Activated naive CD4-positive, alpha-beta T cell treated with anti-CD3 and anti-CD28 coated beads, Interleukin-2, amount 10 ng/mL, durations not matched to agents 7 days and 5 days (primary cell): ENCODE data around the gene CRTC1.

Source experiments
- CTCF ChIA-PET: fragments of 350-600 bp; sonication (Branson Sonifier 250); formaldehyde crosslinking; loops from one replicate; lab custom pipeline; 2021; ENCODE audit warnings: antibody characterized with exemption; lab: Charles Lee
- DNase-seq: peaks from one replicate; pipeline ENCODE4 v3.0.0-alpha.2; 2020
- H3K27ac Mint-ChIP-seq: one replicate; pipeline ENCODE4 v1.8.0; 2021; ENCODE audit warnings: mild to moderate bottlenecking, moderate library complexity, mixed read lengths
- H3K27me3 Mint-ChIP-seq: one replicate; pipeline ENCODE4 v1.8.0; 2021; ENCODE audit warnings: mild to moderate bottlenecking, mixed read lengths
- H3K36me3 Mint-ChIP-seq: one replicate; pipeline ENCODE4 v1.8.0; 2021; ENCODE audit warnings: mixed read lengths
- H3K4me1 Mint-ChIP-seq: one replicate; pipeline ENCODE4 v1.8.0; 2021; ENCODE audit warnings: mixed read lengths
- H3K4me3 Mint-ChIP-seq: one replicate; pipeline ENCODE4 v1.8.0; 2021; ENCODE audit warnings: mild to moderate bottlenecking, moderate library complexity, mixed read lengths
- H3K9me3 Mint-ChIP-seq: one replicate; pipeline ENCODE4 v1.8.0; 2021; ENCODE audit warnings: mixed read lengths

Gene CRTC1

DNA sequence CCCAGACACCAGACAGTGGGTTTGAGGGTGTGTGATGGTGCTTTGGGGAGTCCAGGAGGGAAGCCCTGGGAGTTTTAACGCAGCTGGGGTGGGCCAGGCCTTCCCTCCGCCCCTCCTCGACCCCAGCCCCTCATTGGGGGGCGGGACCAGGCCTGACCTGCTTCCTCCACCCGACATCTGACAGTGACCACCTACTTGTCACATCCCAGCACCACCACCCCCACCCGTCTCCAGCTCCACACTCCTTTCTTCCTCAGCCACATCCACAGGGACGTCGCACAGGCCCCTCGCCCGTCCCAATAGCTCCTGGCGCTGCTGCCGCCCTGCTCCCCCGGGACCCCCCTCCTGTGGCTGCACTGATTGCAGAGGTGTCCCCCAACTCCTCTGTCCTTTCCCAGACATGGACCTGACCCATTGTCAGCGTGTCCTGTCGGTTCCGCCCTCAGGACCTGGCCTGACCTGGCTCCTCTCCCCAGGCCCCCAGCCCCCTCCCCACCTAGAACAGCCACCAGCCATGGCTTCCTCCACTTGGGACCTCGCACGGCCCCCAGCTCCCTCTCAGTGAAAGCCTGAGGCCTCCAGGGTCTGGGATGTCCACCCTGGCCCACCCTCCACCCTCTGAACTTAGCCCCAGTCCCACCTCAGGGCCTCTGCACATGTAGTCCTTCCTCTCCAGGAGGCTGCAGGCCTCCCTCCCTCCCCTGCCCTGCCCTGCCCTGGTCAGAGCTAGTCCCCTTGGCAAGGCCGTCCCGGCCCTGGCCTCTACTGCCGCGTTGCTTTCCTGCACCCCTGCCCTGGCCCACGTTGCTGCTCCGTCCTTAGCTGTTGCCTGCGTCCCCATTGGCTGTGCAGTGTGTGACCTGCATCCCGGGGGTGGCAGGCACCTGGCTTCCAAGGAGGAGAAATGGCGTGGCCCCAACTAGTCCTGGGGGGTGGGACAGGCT is 77.2 kb downstream of the CRTC1 start:
- H3K36me3 Mint-ChIP-seq = no peaks in the 10 kb centered on the region
- no peak overlapping the region for H3K27ac Mint-ChIP-seq
- no peak overlapping the region for H3K4me3 Mint-ChIP-seq
- H3K27me3 Mint-ChIP-seq = no peaks in the 10 kb centered on the region
- no peak for DNase-seq
- H3K4me1 Mint-ChIP-seq = no peaks in the 10 kb centered on the region
- CTCF ChIA-PET = no interaction called here
- no peaks in the 10 kb centered on the region for H3K9me3 Mint-ChIP-seq

DNA sequence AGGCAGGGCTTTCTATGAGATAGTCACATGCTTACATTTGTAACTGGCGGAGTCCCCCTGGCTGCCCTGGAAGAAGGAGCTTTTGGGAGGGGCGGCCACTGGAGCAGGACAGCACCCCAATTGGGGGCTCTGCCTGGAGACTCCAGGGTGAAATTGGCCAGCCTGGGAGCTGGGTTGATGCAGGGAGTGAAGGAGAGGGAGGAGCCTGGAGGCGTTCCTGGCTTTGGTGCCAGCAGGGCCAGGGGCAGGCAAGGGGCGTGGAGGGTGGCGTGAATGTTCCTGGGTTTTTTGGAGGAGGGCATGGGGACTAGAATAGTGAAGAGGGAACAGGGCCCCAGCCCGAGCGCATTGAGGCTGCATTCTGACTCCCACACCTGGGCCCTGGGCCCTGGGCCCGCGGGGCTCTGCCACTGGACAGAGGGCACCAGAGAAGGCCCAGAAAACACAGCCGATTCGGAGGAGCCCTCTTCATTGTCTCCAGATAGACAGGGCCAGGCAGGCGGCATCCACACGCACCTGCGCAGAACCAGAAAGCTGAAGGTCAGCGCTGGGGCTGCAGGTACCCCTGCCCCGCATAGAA is 78.1 kb downstream of the CRTC1 start:
- Mint-ChIP-seq H3K36me3 (no peaks in the 10 kb centered on the region), H3K4me3 (no peak overlapping the region), H3K4me1 (no peaks in the 10 kb centered on the region), H3K9me3 (no peaks in the 10 kb centered on the region), H3K27me3 (no peaks in the 10 kb centered on the region), H3K27ac (no peak overlapping the region)
- DNase-seq = no peak
- CTCF ChIA-PET = no interaction called here

GRCh38 chr19:18762125-18763023 is 78.9 kb downstream of the CRTC1 start:
- DNase-seq = no peak
- Mint-ChIP-seq H3K27ac (no peak overlapping the region), H3K9me3 (no peaks in the 10 kb centered on the region), H3K36me3 (no peaks in the 10 kb centered on the region), H3K4me3 (no peak overlapping the region), H3K27me3 (no peaks in the 10 kb centered on the region), H3K4me1 (no peaks in the 10 kb centered on the region)
- CTCF ChIA-PET = no interaction called here

- CTCF ChIA-PET = no interaction called here
- no peaks in the 10 kb centered on the region for H3K9me3 Mint-ChIP-seq
- no peaks in the 10 kb centered on the region for H3K36me3 Mint-ChIP-seq
- DNase-seq = no peak
- no peaks in the 10 kb centered on the region for H3K27me3 Mint-ChIP-seq
- H3K4me1 Mint-ChIP-seq = no peaks in the 10 kb centered on the region
- H3K4me3 Mint-ChIP-seq = no peak overlapping the region
- no peak overlapping the region for H3K27ac Mint-ChIP-seq
Observed at GRCh38 chr19:18763674-18764590, 80.5 kb downstream of the CRTC1 start.

GRCh38 chr19:18764591-18765051 is 81.1 kb downstream of the CRTC1 start:
- CTCF ChIA-PET = no interaction called here
- Mint-ChIP-seq H3K4me3 (no peak overlapping the region), H3K27ac (no peak overlapping the region), H3K36me3 (no peaks in the 10 kb centered on the region), H3K9me3 (no peaks in the 10 kb centered on the region), H3K27me3 (no peaks in the 10 kb centered on the region), H3K4me1 (no peaks in the 10 kb centered on the region)
- DNase-seq = no peak

GRCh38 chr19:18765224-18765623 is 81.7 kb downstream of the CRTC1 start:
- Mint-ChIP-seq H3K9me3 (no peaks in the 10 kb centered on the region), H3K4me1 (no peaks in the 10 kb centered on the region), H3K27me3 (no peaks in the 10 kb centered on the region), H3K27ac (no peak overlapping the region), H3K36me3 (no peaks in the 10 kb centered on the region), H3K4me3 (no peak overlapping the region)
- CTCF ChIA-PET = no interaction called here
- no peak for DNase-seq

DNA sequence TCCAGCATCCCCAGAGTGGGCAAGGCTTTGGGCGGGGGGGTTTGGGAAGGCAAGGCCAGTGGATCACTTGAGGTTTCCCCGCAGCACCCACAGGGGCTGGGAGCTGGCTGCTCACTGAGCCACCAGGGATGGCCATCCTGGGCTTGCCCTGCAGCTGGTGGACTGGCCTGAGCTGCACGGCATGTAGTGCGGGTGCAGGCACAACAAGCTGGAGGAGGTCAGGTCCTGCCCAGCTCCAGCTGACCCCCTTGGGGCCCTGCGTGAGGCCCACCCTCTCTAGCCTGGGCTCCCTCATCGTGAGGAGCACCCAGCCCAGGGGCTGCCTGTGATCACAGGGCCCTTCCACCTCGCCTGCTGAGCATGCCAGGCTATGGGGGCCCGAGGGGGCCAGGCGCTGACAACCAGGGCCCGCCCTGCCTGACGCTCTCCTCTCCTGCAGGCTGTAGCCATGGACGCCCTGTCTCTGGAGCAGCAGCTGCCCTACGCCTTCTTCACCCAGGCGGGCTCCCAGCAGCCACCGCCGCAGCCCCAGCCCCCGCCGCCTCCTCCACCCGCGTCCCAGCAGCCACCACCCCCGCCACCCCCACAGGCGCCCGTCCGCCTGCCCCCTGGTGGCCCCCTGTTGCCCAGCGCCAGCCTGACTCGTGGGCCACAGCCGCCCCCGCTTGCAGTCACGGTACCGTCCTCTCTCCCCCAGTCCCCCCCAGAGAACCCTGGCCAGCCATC is 84.7 kb downstream of the CRTC1 start:
- Mint-ChIP-seq H3K4me3 (no peak overlapping the region), H3K27me3 (no peaks in the 10 kb centered on the region), H3K9me3 (no peaks in the 10 kb centered on the region), H3K27ac (no peak overlapping the region), H3K36me3 (no peaks in the 10 kb centered on the region), H3K4me1 (no peaks in the 10 kb centered on the region)
- CTCF ChIA-PET = no interaction called here
- no peak for DNase-seq

- no peak for DNase-seq
- no peaks in the 10 kb centered on the region for H3K4me1 Mint-ChIP-seq
- CTCF ChIA-PET = no interaction called here
- H3K4me3 Mint-ChIP-seq = no peak overlapping the region
- H3K9me3 Mint-ChIP-seq = no peaks in the 10 kb centered on the region
- no peak overlapping the region for H3K27ac Mint-ChIP-seq
- H3K27me3 Mint-ChIP-seq = no peaks in the 10 kb centered on the region
- no peaks in the 10 kb centered on the region for H3K36me3 Mint-ChIP-seq
Observed at GRCh38 chr19:18768997-18769891, 85.8 kb downstream of the CRTC1 start.

DNA sequence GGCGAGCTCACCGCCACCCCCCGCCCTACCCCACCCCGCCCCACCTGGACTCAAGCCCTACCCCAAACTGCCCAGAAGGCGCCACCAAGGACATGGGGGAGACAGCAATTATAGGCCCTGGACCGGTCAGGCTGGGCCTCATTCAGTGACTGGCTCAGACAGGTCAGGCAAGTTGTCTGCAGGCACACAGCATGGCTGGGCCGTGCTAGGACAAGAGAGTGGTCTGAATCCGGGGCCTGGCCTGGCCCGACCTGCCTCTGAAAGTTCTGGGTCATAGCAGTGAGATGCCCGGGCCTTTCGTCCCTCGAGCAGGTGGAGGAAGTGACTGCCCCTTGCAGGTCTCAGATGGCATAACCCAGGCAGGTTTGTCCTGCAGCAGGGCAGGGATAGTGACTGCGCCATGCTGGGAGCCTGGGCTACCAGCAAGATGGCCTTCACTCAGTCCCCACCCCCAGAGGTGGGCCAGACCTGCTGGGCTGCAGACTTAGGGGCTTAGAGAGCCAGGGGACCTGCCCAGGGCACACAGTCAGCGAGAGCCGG is 86.6 kb downstream of the CRTC1 start:
- DNase-seq = no peak
- no peak overlapping the region for H3K27ac Mint-ChIP-seq

DNA sequence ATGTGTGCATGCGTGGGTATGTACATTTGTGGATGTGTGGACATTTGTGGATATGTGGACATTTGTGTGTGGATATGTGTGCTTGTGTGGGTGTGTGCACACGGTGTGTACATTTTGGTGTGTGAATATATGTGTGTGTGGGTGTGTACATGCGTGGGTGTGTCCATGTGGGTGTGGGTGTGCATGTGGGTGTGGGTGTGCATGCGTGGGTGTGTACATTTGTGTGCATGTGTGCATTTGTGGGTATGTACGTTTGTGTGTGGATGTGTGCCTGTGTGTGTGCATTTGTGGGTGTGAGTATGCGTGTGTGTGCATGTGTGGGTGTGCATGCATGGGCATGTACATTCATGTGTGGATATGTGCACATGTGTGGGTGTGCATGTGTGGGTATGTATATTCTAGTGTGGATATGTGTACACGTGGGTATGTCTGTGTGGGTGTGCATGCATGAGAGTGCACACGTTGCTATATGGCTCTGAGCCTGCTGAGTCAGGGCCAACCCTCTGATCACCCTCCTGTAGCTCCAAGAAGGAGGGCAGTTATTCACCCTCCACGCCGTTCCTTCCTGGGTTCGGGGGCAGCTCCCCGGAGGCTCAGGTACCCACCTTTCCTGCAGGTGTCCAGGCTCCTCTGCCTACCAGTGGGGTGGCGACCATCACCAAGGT is 87.3 kb downstream of the CRTC1 start:
- no peaks in the 10 kb centered on the region for H3K9me3 Mint-ChIP-seq
- no peaks in the 10 kb centered on the region for H3K36me3 Mint-ChIP-seq
- no peaks in the 10 kb centered on the region for H3K27me3 Mint-ChIP-seq
- CTCF ChIA-PET = no interaction called here
- DNase-seq = no peak
- no peaks in the 10 kb centered on the region for H3K4me1 Mint-ChIP-seq
- no peak overlapping the region for H3K27ac Mint-ChIP-seq
- no peak overlapping the region for H3K4me3 Mint-ChIP-seq

More for the DNA sequence above, 86.6 kb downstream of the CRTC1 start:
- H3K4me3 Mint-ChIP-seq = no peak overlapping the region
- H3K4me1 Mint-ChIP-seq = no peaks in the 10 kb centered on the region
- CTCF ChIA-PET = no interaction called here
- no peaks in the 10 kb centered on the region for H3K36me3 Mint-ChIP-seq
- no peaks in the 10 kb centered on the region for H3K27me3 Mint-ChIP-seq
- H3K9me3 Mint-ChIP-seq = no peaks in the 10 kb centered on the region

DNA sequence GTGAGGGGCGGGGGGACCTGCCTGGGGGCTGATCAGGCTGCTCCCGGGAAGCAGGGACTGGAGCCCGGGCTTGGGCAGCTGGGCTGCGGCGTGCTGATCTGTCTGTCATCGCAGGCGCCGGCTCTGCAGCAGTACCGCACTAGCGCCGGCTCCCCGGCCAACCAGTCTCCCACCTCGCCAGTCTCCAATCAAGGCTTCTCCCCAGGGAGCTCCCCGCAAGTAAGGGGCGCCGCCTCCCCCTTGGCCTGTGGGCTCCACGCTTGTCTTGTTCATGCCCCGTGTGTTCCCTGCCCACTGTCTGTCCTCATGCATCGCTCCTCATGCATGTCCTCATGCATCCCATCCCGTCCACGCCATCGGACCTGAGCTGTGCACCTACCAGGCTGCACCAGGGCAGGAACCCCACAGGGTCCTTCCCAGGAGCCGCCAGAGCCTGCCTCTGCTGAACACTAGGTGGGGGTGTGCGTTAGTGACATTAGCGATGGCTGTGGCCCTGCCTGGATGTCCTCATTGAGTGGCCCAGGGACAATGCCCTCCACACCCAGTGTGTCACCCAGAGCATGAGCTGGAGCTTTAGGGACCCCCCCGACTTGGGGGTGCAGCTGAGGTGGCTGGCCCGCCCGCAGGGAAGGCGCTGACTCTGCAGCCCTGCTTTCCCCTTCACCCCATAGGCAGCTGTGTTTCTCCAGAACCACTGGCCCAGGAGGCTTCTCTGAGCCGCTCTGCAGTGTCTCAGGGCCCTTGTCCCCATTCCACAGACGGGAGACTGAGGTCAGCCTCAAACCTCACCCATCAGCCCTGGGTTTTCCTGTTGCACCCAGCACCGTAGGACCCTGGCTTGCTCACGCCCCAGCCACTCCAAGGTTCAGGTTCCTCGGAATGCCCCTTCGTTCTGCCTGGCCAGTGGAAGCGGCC is 88.1 kb downstream of the CRTC1 start:
- Mint-ChIP-seq H3K27ac (no peak overlapping the region), H3K36me3 (no peaks in the 10 kb centered on the region), H3K4me1 (no peaks in the 10 kb centered on the region), H3K27me3 (no peaks in the 10 kb centered on the region), H3K4me3 (no peak overlapping the region), H3K9me3 (no peaks in the 10 kb centered on the region)
- no peak for DNase-seq
- CTCF ChIA-PET = no interaction called here
